GDM1 (cell line): ENCODE measurements around the gene CLEC3B.
"Not testable (repeated sequence)": the region's sequence is repeated elsewhere in the genome, so short reads cannot be mapped to it uniquely, and the experiment has no call there.

Experiments used
- DNase-seq: peaks from one replicate; lab custom pipeline; 2025; lab: John Stamatoyannopoulos, UW

The CLEC3B gene

GRCh38 chr3:45026038-45026437 lies at the start of gene CLEC3B:
Gene CLEC3B, plus strand, starts transcription at chr3:45026303. Its CDS starts 60 bp downstream, at chr3:45026363.
- DNase-seq, result no peak

- DNase-seq, result no peak
Measured at GRCh38 chr3:44981220-44981619, 44.9 kb upstream of the CLEC3B start.

- DNase-seq, result no peak
Measured at GRCh38 chr3:44981751-44982150, 44.4 kb upstream of the CLEC3B start.

- no peak for DNase-seq
Measured at GRCh38 chr3:44982817-44983216, 43.3 kb upstream of the CLEC3B start.

- no peak for DNase-seq
Measured at GRCh38 chr3:44983484-44983941, 42.6 kb upstream of the CLEC3B start.

GRCh38 chr3:44984335-44984734 lies 41.8 kb upstream of the CLEC3B start:
- DNase-seq, result no peak

- DNase-seq, result not testable (repeated sequence)
Measured at GRCh38 chr3:44986330-44986729, 39.8 kb upstream of the CLEC3B start.

GRCh38 chr3:44987332-44987731 lies 38.8 kb upstream of the CLEC3B start:
- no peak for DNase-seq

- DNase-seq, result no peak
Measured at GRCh38 chr3:44988073-44988472, 38.0 kb upstream of the CLEC3B start.

- DNase-seq, result no peak
Measured at GRCh38 chr3:44989141-44989540, 37.0 kb upstream of the CLEC3B start.

GRCh38 chr3:44989636-44990373 lies 36.3 kb upstream of the CLEC3B start:
- DNase-seq, result no peak

GRCh38 chr3:44991326-44991725 lies 34.8 kb upstream of the CLEC3B start:
- DNase-seq, result no peak

GRCh38 chr3:44992555-44993470 lies 33.3 kb upstream of the CLEC3B start:
- no peak for DNase-seq

- no peak for DNase-seq
Measured at GRCh38 chr3:44993471-44994205, 32.5 kb upstream of the CLEC3B start.

GRCh38 chr3:44995142-44995770 lies 30.8 kb upstream of the CLEC3B start:
- no peak for DNase-seq

GRCh38 chr3:44996556-44996969 lies 29.5 kb upstream of the CLEC3B start:
- DNase-seq, result no peak

- DNase-seq, result no peak
Measured at GRCh38 chr3:44999782-45000181, 26.3 kb upstream of the CLEC3B start.

GRCh38 chr3:45000823-45001222 lies 25.3 kb upstream of the CLEC3B start:
- DNase-seq, result no peak

GRCh38 chr3:45001738-45002137 lies 24.4 kb upstream of the CLEC3B start:
- no peak for DNase-seq

GRCh38 chr3:45002139-45002660 lies 23.9 kb upstream of the CLEC3B start:
- DNase-seq, result no peak

- DNase-seq, result no peak
Measured at GRCh38 chr3:45002720-45003119, 23.4 kb upstream of the CLEC3B start.

GRCh38 chr3:45003406-45003805 lies 22.7 kb upstream of the CLEC3B start:
- DNase-seq, result no peak
